CD14-positive monocyte (primary cell): Measurements from ENCODE around the gene TOM1. TPM values are rescaled to one million over a fixed set of nuclear protein-coding genes. Genes with fewer than 3 reads are reported as not detected.

Experiments
- DNase-seq, 3 donors: peaks; one replicate each; pipeline ENCODE4 v3.0.0-alpha.2; 2011 to 2022
- H2AFZ ChIP-seq: 2 replicates; pipeline ENCODE4 v1.6.0; 2012; ENCODE audit warnings: mild to moderate bottlenecking, low read depth, low read length, inconsistent platforms; ENCODE audit not compliant: insufficient read depth, poor library complexity, severe bottlenecking
- H3K27ac ChIP-seq, 2 donors: 1 replicate in 1 of 2; 2 replicates in 1 of 2; pipeline ENCODE4 v1.5.1; 2012 to 2013; ENCODE audit warnings: low read length in 2 of 2, control low read depth in 1 of 2, inconsistent platforms in 1 of 2, low read depth in 1 of 2, mild to moderate bottlenecking in 1 of 2
- H3K27me3 ChIP-seq, 2 donors: one replicate each; pipeline versions ENCODE4 v1.6.0 to v1.6.1; 2011 to 2013; ENCODE audit warnings: low read length in 2 of 2; ENCODE audit not compliant: control insufficient read depth in 2 of 2, insufficient read depth in 2 of 2
- H3K36me3 ChIP-seq, 2 donors: replicated peaks in 1 of 2; 1 replicate in 1 of 2; 2 replicates in 1 of 2; pipeline versions ENCODE4 v1.5.1 to v1.6.1; 2012 to 2013; ENCODE audit warnings: low read length in 2 of 2, control low read depth in 1 of 2, inconsistent platforms in 1 of 2, mild to moderate bottlenecking in 1 of 2; ENCODE audit not compliant: insufficient read depth in 2 of 2, control insufficient read depth in 1 of 2
- H3K4me1 ChIP-seq, 2 donors: 1 replicate in 1 of 2; 2 replicates in 1 of 2; pipeline versions ENCODE4 v1.5.1 to v1.6.1; 2012 to 2013; ENCODE audit warnings: low read length in 2 of 2, control low read depth in 1 of 2, inconsistent platforms in 1 of 2, mild to moderate bottlenecking in 1 of 2, moderate library complexity in 1 of 2; ENCODE audit not compliant: insufficient read depth in 2 of 2, control insufficient read depth in 1 of 2
- H3K4me2 ChIP-seq: replicated peaks from 2 replicates; pipeline ENCODE3; 2012; ENCODE audit warnings: low read length, moderate library complexity, mild to moderate bottlenecking; ENCODE audit not compliant: poor library complexity, severe bottlenecking; ENCODE audit errors: extremely low read depth
- H3K4me3 ChIP-seq, 3 experiments: fragments of 200-600 bp in 1 of 3; sonication (generic) in 1 of 3; replicated peaks in 1 of 3; 1 replicate in 2 of 3; 2 replicates in 1 of 3; pipeline ENCODE4 v1.5.1; 2011 to 2013; ENCODE audit warnings: low read length in 3 of 3, mild to moderate bottlenecking in 3 of 3, control low read depth in 2 of 3, low read depth in 2 of 3, inconsistent platforms in 1 of 3, moderate library complexity in 1 of 3
- H3K79me2 ChIP-seq: 2 replicates; pipeline ENCODE4 v1.6.0; 2012; ENCODE audit warnings: mild to moderate bottlenecking, control low read depth, inconsistent platforms, low read length, moderate library complexity; ENCODE audit not compliant: insufficient read depth
- H3K9ac ChIP-seq: 2 replicates; pipeline ENCODE4 v1.6.0; 2017; ENCODE audit warnings: low read length, mild to moderate bottlenecking; ENCODE audit not compliant: insufficient read depth, poor library complexity, severe bottlenecking
- H3K9me3 ChIP-seq, 2 donors: replicated peaks in 1 of 2; 1 replicate in 1 of 2; 2 replicates in 1 of 2; pipeline versions ENCODE4 v1.5.1 to v1.6.1; 2012 to 2013; ENCODE audit warnings: low read length in 2 of 2, control low read depth in 1 of 2; ENCODE audit not compliant: control insufficient read depth in 1 of 2, insufficient read depth in 1 of 2
- H4K20me1 ChIP-seq: 2 replicates; pipeline ENCODE4 v1.6.0; 2012; ENCODE audit warnings: mild to moderate bottlenecking, low read length, control low read depth, moderate library complexity; ENCODE audit not compliant: insufficient read depth
- H3K27ac Mint-ChIP-seq, 7 donors: one replicate each; pipeline ENCODE4 v1.8.0; 2020; ENCODE audit warnings: mild to moderate bottlenecking in 7 of 7, mixed read lengths in 7 of 7, moderate library complexity in 6 of 7, inconsistent platforms in 2 of 7
- H3K27me3 Mint-ChIP-seq, 3 donors: one replicate each; pipeline ENCODE4 v1.8.0; 2021 to 2022; ENCODE audit warnings: low read depth in 3 of 3, mild to moderate bottlenecking in 3 of 3, mixed read lengths in 3 of 3, moderate library complexity in 3 of 3, inconsistent platforms in 1 of 3
- H3K36me3 Mint-ChIP-seq, 2 donors: one replicate each; pipeline ENCODE4 v1.8.0; 2020; ENCODE audit warnings: mixed read lengths in 2 of 2, inconsistent platforms in 1 of 2, mild to moderate bottlenecking in 1 of 2
- H3K4me1 Mint-ChIP-seq: one replicate; pipeline ENCODE4 v1.8.0; 2020; ENCODE audit warnings: mild to moderate bottlenecking, mixed read lengths
- H3K4me3 Mint-ChIP-seq, 2 donors: one replicate each; pipeline ENCODE4 v1.8.0; 2020; ENCODE audit warnings: mild to moderate bottlenecking in 2 of 2, mixed read lengths in 2 of 2, moderate library complexity in 1 of 2
- H3K9me3 Mint-ChIP-seq, 7 donors: one replicate each; pipeline ENCODE4 v1.8.0; 2020 to 2022; ENCODE audit warnings: mixed read lengths in 7 of 7, mild to moderate bottlenecking in 6 of 7, moderate library complexity in 6 of 7, inconsistent platforms in 2 of 7
- WGBS: methylation state at CpG from one replicate; pipeline ENCODE4 v1.1.5; 2013; ENCODE audit warnings: missing lambda C conversion rate; ENCODE audit not compliant: insufficient coverage; 5-methylcytosine and 5-hydroxymethylcytosine counted together
- intact Hi-C, 2 donors: fragments of 100-400 bp; cut with micrococcal nuclease; formaldehyde crosslinking; loops; one replicate each; pipeline versions ENCODE4 v1.15.0 to v1.15.1; 2023
- polyA plus RNA-seq, 3 donors: library from polyadenylated mRNA; depleted of rRNA in 1 of 3; unstranded in 2 of 3; stranded (reverse) in 1 of 3; fragments of 300-500 nt in 2 of 3; fragments of >200 nt in 1 of 3; fragmentation: Illumina TruSeq in 2 of 3; gene quantifications; 1 replicate in 2 of 3; 2 replicates in 1 of 3; pipeline ENCODE4 v1.2.3, GENCODE V29; 2012 to 2021
- TF ChIP-seq, protein P1 (sequence below): fragments of 200-600 bp; IDR thresholded peaks from one replicate; pipeline ENCODE4 v1.8.0; 2022; ENCODE audit warnings: antibody characterized with exemption, mild to moderate bottlenecking

Gene TOM1
- polyA plus RNA-seq, 3 donors: 80.5 to 167 (median 120) TPM

DNA sequence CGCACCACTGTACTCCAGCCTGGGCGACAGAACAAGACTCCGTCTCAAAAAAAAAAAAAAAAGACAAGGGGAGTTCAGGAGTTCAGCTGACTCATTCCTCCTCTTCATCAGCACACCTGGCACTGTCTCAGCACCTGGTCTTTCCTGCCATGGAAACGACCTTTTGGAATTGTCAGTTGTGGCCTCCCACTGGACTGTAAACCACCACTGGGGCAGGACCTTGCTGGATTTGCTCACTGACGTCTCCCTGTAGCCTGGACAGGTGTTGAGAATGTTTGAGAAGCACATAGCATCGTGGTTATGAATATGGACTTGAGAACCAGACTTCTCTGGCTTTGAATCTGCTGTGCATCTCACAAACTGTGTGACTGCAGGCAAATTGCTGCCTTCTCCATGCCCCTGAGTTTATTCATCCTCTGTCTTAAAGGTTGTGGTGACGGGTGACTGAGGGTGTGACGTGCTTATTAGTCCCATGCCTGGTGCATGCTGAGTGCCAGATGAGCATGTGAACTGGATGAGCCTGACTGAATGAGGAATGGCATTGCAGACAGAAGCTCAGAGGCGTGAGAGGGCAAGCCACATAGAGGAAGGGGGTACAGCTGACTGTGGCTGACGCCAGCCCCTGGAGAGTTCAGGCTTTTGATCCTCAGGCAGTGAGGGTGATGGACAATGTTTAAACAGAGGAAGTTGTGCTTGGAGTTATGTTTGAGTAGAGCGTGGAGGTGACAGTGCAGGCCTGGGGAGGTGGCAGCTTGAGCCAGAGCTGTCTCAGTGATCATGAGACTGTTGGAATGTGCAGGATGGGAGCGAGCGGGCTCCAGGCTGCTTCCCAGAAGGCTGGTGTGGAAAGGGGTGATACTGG is 12.7 kb downstream of the TOM1 start:
- peaks cover 85 to 86% of the 10 kb centered on the region in 2 donors for H3K36me3 Mint-ChIP-seq
- Histone ChIP-seq H3K9ac (peak overlapping the region; percentile 4), H4K20me1 (peaks cover 100% of the 10 kb centered on the region), H3K36me3 (peaks cover 35 to 81% of the 10 kb centered on the region in 2 donors), H3K9me3 (no peaks in the 10 kb centered on the region), H3K27me3 (no peaks in the 10 kb centered on the region), H3K4me3 (no peak overlapping the region), H3K4me2 (no peak overlapping the region), H3K79me2 (peaks cover 100% of the 10 kb centered on the region), H3K4me1 (peaks cover 17 to 27% of the 10 kb centered on the region in 2 donors), H2AFZ (no peak overlapping the region), H3K27ac (peak overlapping the region in 1 of 2 donors; percentile 53)
- DNase-seq: peak in 2 of 3 donors; percentile 33 to 49
- TF ChIP-seq, protein P1, sequence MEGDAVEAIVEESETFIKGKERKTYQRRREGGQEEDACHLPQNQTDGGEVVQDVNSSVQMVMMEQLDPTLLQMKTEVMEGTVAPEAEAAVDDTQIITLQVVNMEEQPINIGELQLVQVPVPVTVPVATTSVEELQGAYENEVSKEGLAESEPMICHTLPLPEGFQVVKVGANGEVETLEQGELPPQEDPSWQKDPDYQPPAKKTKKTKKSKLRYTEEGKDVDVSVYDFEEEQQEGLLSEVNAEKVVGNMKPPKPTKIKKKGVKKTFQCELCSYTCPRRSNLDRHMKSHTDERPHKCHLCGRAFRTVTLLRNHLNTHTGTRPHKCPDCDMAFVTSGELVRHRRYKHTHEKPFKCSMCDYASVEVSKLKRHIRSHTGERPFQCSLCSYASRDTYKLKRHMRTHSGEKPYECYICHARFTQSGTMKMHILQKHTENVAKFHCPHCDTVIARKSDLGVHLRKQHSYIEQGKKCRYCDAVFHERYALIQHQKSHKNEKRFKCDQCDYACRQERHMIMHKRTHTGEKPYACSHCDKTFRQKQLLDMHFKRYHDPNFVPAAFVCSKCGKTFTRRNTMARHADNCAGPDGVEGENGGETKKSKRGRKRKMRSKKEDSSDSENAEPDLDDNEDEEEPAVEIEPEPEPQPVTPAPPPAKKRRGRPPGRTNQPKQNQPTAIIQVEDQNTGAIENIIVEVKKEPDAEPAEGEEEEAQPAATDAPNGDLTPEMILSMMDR: no peak
- H3K4me3 Mint-ChIP-seq: no peak overlapping the region
- H3K4me1 Mint-ChIP-seq: peaks cover 43% of the 10 kb centered on the region
- intact Hi-C loops: no loop called here
- H3K27ac Mint-ChIP-seq: peak overlapping the region in 5 of 7 donors; percentile 6 to 95 (median 30)
- H3K9me3 Mint-ChIP-seq: peaks cover 0 to 3% (median 0%) of the 10 kb centered on the region in 7 donors
- WGBS: 76% methylated on average over 12 of the region's 13 CpGs
- peaks cover 0 to 2% (median 0%) of the 10 kb centered on the region in 3 donors for H3K27me3 Mint-ChIP-seq

DNA sequence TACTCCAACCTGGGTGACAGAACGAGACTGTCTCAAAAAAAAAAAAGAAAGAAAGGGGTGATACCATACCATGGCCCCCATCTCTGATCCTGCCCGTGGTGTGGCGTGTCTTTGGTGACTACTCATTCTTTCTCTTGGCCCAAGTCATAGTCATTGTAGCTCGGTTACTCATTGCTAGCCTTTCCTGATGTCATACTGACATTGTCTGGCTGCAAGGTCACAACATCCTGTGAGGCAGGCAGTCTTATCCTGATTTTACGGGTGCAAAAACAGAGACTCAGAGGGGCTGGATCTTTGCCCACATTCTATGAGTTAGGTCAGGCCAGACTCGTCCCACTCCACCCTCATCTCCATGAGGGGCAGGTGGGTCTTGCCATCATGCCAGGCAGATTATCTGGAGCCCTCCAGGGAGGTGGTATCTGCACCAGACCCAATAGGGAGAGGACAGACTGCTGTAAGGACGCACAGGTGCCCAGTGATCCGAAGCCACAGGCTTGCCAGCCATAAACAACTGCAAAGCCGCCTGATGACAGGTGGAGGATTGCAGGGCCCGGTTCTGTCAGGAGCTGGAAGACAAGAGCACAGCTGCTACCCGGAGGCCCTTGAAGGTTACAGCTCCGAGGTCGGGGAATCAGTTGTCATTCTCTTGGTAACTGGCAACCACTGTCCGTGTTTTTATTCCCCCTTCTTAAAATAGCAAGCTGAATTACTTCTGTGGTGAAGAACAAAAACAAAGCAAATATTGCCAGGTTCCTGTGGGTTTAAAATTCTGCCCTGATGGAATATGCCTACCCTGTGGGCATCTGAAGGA is 13.8 kb downstream of the TOM1 start:
- Histone ChIP-seq H3K79me2 (peaks cover 95% of the 10 kb centered on the region), H3K9me3 (no peaks in the 10 kb centered on the region), H3K4me3 (no peak overlapping the region), H3K27ac (peak overlapping the region in 1 of 2 donors; percentile 50), H3K27me3 (no peaks in the 10 kb centered on the region), H2AFZ (no peak overlapping the region), H3K9ac (no peak overlapping the region), H4K20me1 (peaks cover 100% of the 10 kb centered on the region), H3K4me1 (peaks cover 6 to 16% of the 10 kb centered on the region in 2 donors), H3K36me3 (peaks cover 46 to 92% of the 10 kb centered on the region in 2 donors), H3K4me2 (no peak overlapping the region)
- H3K27ac Mint-ChIP-seq: peak overlapping the region in 4 of 7 donors; percentile 65 to 95 (median 74)
- DNase-seq: peak in 2 of 3 donors; percentile 26 to 46
- peaks cover 88 to 90% of the 10 kb centered on the region in 2 donors for H3K36me3 Mint-ChIP-seq
- WGBS: 80% methylated on average over 9 of the region's 14 CpGs
- intact Hi-C loops: no loop called here
- peaks cover 32% of the 10 kb centered on the region for H3K4me1 Mint-ChIP-seq
- H3K4me3 Mint-ChIP-seq: no peak overlapping the region
- H3K27me3 Mint-ChIP-seq: peaks cover 0 to 2% (median 0%) of the 10 kb centered on the region in 3 donors
- peaks cover 0 to 3% (median 0%) of the 10 kb centered on the region in 7 donors for H3K9me3 Mint-ChIP-seq
- TF ChIP-seq, protein P1: no peak
